Measurements from ENCODE around the gene CGRRF1. TPM values are rescaled to one million over a fixed set of nuclear protein-coding genes. Genes with fewer than 3 reads are reported as not detected.
A peak's percentile ranks its signal among the peaks of the same experiment; 100 is the strongest.

Gene CGRRF1, protein sequence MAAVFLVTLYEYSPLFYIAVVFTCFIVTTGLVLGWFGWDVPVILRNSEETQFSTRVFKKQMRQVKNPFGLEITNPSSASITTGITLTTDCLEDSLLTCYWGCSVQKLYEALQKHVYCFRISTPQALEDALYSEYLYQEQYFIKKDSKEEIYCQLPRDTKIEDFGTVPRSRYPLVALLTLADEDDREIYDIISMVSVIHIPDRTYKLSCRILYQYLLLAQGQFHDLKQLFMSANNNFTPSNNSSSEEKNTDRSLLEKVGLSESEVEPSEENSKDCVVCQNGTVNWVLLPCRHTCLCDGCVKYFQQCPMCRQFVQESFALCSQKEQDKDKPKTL
- 16.0 TPM for polyA plus RNA-seq
- long read RNA-seq, donor 1, partial matches to known transcripts, result 0 of 1 reads
- long read RNA-seq, donor 1, other reads (novel, unspliced or antisense), result 0 of 1 reads
- long read RNA-seq, donor 2, transcript CGRRF1-201 (6 exons, 2,057 nt), result major isoform, 6 of 6 reads
- long read RNA-seq, donor 2, partial matches to known transcripts, result 0 of 6 reads
- long read RNA-seq, donor 2, other reads (novel, unspliced or antisense), result 0 of 6 reads
- long read RNA-seq, donor 3, result 0 reads
- long read RNA-seq, donor 4, partial matches to known transcripts, result 0 of 1 reads
- long read RNA-seq, donor 4, other reads (novel, unspliced or antisense), result 0 of 1 reads
- long read RNA-seq, donor 5, transcript CGRRF1-201 (6 exons, 2,057 nt), result major isoform, 6 of 6 reads
- long read RNA-seq, donor 5, partial matches to known transcripts, result 0 of 6 reads
- long read RNA-seq, donor 5, other reads (novel, unspliced or antisense), result 0 of 6 reads
- long read RNA-seq, donor 6, transcript CGRRF1-201 (6 exons, 2,057 nt), result major isoform, 5 of 8 reads
- long read RNA-seq, donor 6, partial matches to known transcripts, result 0 of 8 reads
- long read RNA-seq, donor 6, other reads (novel, unspliced or antisense), result 0 of 8 reads
- long read RNA-seq, donor 7, transcript CGRRF1-201 (6 exons, 2,057 nt), result major isoform, 5 of 6 reads
- long read RNA-seq, donor 7, partial matches to known transcripts, result 0 of 6 reads
- long read RNA-seq, donor 7, other reads (novel, unspliced or antisense), result 0 of 6 reads
- long read RNA-seq, donor 8, transcript CGRRF1-201 (6 exons, 2,057 nt), result major isoform, 8 of 9 reads
- long read RNA-seq, donor 8, partial matches to known transcripts, result 0 of 9 reads
- long read RNA-seq, donor 8, other reads (novel, unspliced or antisense), result 0 of 9 reads
- long read RNA-seq, donor 9, transcript CGRRF1-201 (6 exons, 2,057 nt), result major isoform, 10 of 10 reads
- long read RNA-seq, donor 9, partial matches to known transcripts, result 0 of 10 reads
- long read RNA-seq, donor 9, other reads (novel, unspliced or antisense), result 0 of 10 reads
- long read RNA-seq, donor 10, transcript CGRRF1-201 (6 exons, 2,057 nt), result major isoform, 13 of 14 reads
- long read RNA-seq, donor 10, partial matches to known transcripts, result 0 of 14 reads
- long read RNA-seq, donor 10, other reads (novel, unspliced or antisense), result 0 of 14 reads
- long read RNA-seq, donor 11, transcript CGRRF1-201 (6 exons, 2,057 nt), result major isoform, 7 of 7 reads
- long read RNA-seq, donor 11, partial matches to known transcripts, result 0 of 7 reads
- long read RNA-seq, donor 11, other reads (novel, unspliced or antisense), result 0 of 7 reads

DNA sequence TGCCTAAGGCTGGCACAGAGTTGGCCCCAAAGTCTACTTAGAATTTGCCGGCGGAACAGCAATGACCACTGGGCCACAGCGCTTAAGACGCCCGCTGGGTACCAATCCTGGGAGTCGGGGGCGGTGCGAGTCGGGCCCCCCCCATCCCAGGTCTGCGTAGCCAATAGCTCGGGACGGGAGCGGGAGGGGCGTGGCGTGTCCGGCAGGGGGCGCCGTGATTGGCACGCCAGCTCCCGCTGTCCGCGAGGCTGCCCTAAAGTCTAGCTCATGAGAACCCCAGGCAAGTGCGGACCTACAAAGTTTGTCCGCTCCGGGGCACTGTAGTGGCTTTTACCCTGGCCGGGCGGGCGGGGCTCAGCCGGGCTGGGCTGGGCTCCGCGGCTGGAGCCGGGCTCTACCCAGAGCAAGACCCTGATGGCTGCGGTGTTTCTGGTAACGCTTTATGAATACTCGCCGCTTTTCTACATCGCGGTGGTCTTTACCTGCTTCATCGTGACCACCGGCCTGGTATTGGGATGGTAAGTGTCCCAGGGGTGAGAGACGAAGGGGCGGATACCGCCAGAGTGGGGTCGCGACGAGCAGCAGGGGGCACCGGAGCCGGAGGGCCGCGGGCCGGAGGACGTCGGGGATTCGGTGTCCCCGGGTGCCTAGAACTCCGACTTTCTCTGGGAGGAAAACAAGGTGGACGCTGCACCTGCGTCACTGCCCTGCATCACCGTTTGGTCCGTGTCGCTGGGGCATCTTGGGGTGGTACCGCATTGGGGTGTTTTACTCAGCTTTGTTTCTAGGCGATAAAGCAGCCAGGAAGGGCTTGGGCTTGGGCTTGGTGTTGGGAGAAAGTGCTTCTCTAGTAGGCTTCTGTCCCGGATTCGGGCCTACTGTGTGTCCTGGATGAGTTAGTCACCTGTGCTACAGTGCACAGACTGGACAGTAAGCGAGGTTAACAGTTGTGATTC is at the start of gene CGRRF1:
Gene CGRRF1, plus strand, starts transcription at position 361 of the 956 bp plus-strand sequence. Its CDS starts 54 bp downstream, at position 415.
- Histone ChIP-seq H3K27ac (ENCODE audit: low read length) (peak within 1 kb of the TSS; percentile 84), H3K4me3 (ENCODE audit: low read length) (peak within 1 kb of the TSS; percentile 99), H3K36me3 (ENCODE audit: control insufficient read depth, insufficient read depth, low read length) (no peaks in the 10 kb centered on the region), H3K4me1 (ENCODE audit: control insufficient read depth, insufficient read depth, low read length) (peaks cover 3% of the 10 kb centered on the region), H3K9me3 (ENCODE audit: control insufficient read depth, low read depth, low read length) (no peaks in the 10 kb centered on the region), H3K27me3 (ENCODE audit: control insufficient read depth, insufficient read depth, low read length) (no peaks in the 10 kb centered on the region)
- WGBS (ENCODE audit: insufficient coverage, low lambda C conversion rate), result no CpG with 5 or more reads among the region's 66 CpGs
- DNase-seq, result peak; percentile 97 to 98

DNA sequence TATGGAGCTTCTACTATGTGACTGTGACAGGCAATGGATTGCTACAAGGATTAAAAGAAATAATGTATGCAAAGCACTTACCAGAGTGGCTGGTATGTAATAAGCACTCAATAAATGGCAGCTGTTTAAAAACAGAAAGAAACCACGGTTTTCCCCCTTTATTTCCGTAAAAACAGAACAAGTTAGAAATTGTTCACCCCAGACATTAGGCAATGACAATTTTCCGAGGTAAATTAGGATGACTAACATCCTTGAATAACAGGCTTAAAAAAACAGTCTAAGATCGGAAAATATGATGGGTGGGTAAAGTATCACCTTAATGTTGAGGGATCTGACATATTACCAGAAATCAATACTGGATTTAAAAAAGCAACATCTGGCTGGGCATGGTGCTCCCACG is 47.7 kb upstream of the CGRRF1 start:
- H3K4me1 ChIP-seq (ENCODE audit: control insufficient read depth, insufficient read depth, low read length), result no peaks in the 10 kb centered on the region
- no peak overlapping the region for H3K27ac ChIP-seq (ENCODE audit: low read length)
- no peak overlapping the region for H3K4me3 ChIP-seq (ENCODE audit: low read length)
- no peak for DNase-seq
- H3K36me3 ChIP-seq (ENCODE audit: control insufficient read depth, insufficient read depth, low read length), result no peaks in the 10 kb centered on the region
- WGBS (ENCODE audit: insufficient coverage, low lambda C conversion rate), result 93% methylated on average over 2 of the region's 5 CpGs
- peaks cover 3% of the 10 kb centered on the region for H3K9me3 ChIP-seq (ENCODE audit: control insufficient read depth, low read depth, low read length)
- no peaks in the 10 kb centered on the region for H3K27me3 ChIP-seq (ENCODE audit: control insufficient read depth, insufficient read depth, low read length)

GRCh38 chr14:54465654-54466053 is 44.1 kb upstream of the CGRRF1 start:
- H3K4me3 ChIP-seq (ENCODE audit: low read length), result no peak overlapping the region
- H3K27ac ChIP-seq (ENCODE audit: low read length), result no peak overlapping the region
- 92% methylated on average over 3 of the region's 4 CpGs for WGBS (ENCODE audit: insufficient coverage, low lambda C conversion rate)
- no peaks in the 10 kb centered on the region for H3K4me1 ChIP-seq (ENCODE audit: control insufficient read depth, insufficient read depth, low read length)
- H3K36me3 ChIP-seq (ENCODE audit: control insufficient read depth, insufficient read depth, low read length), result no peaks in the 10 kb centered on the region
- peaks cover 3% of the 10 kb centered on the region for H3K9me3 ChIP-seq (ENCODE audit: control insufficient read depth, low read depth, low read length)
- H3K27me3 ChIP-seq (ENCODE audit: control insufficient read depth, insufficient read depth, low read length), result no peaks in the 10 kb centered on the region
- DNase-seq, result no peak

DNA sequence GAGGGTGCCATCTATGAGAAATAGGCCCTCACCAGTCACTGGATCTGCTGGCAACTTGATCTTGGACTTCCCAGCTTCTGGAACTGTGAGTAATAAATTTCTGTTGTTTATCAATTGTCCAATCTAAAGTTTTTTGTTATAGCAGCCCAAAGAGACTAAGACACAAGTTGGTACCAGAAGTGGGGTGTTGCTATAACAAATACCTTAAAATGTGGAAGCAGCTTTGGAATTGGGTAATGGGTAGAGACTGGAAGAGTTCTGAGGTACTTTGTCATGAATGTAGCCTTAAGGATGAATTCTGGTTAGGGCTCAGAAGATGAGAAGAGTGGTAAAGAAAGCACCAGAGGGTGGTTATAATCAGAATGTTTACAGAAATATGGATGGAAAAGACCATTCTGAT is 42.4 kb upstream of the CGRRF1 start:
- no peaks in the 10 kb centered on the region for H3K27me3 ChIP-seq (ENCODE audit: control insufficient read depth, insufficient read depth, low read length)

GRCh38 chr14:54470701-54471100 is 39.0 kb upstream of the CGRRF1 start:
- no CpG with 5 or more reads among the region's 4 CpGs for WGBS (ENCODE audit: insufficient coverage, low lambda C conversion rate)
- peaks cover 3% of the 10 kb centered on the region for H3K9me3 ChIP-seq (ENCODE audit: control insufficient read depth, low read depth, low read length)
- peak in 1 of 2 donors; percentile 39 for DNase-seq
- H3K27me3 ChIP-seq (ENCODE audit: control insufficient read depth, insufficient read depth, low read length), result no peaks in the 10 kb centered on the region
- H3K27ac ChIP-seq (ENCODE audit: low read length), result no peak overlapping the region
- H3K4me1 ChIP-seq (ENCODE audit: control insufficient read depth, insufficient read depth, low read length), result no peaks in the 10 kb centered on the region
- H3K36me3 ChIP-seq (ENCODE audit: control insufficient read depth, insufficient read depth, low read length), result peaks cover 2% of the 10 kb centered on the region
- H3K4me3 ChIP-seq (ENCODE audit: low read length), result no peak overlapping the region

More for the DNA sequence above, 42.4 kb upstream of the CGRRF1 start:
- peaks cover 3% of the 10 kb centered on the region for H3K9me3 ChIP-seq (ENCODE audit: control insufficient read depth, low read depth, low read length)
- H3K4me1 ChIP-seq (ENCODE audit: control insufficient read depth, insufficient read depth, low read length), result no peaks in the 10 kb centered on the region
- no peak for DNase-seq
- H3K27ac ChIP-seq (ENCODE audit: low read length), result no peak overlapping the region
- H3K36me3 ChIP-seq (ENCODE audit: control insufficient read depth, insufficient read depth, low read length), result no peaks in the 10 kb centered on the region
- H3K4me3 ChIP-seq (ENCODE audit: low read length), result no peak overlapping the region

DNA sequence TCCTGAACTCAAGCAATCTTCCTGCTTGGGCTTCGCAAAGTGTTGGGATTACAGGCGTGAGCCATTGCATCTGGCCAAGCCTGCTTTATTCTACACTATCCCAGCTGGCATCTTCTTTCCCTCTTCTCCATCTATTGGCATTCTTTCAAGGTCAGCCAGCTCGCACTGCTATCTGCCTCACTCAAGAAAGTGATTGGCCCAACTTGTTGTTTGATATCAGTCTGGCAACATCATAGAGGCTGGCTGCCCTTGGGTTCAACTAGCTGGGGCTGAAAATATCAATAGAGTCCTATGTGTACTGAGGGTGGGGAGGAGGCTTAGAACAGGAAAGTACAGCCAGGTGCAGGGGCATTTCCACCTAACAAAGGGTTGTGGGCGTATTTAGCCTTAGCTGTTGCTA is 38.1 kb upstream of the CGRRF1 start:
- H3K27me3 ChIP-seq (ENCODE audit: control insufficient read depth, insufficient read depth, low read length), result no peaks in the 10 kb centered on the region
- no peak for DNase-seq
- no peak overlapping the region for H3K4me3 ChIP-seq (ENCODE audit: low read length)
- peaks cover 6% of the 10 kb centered on the region for H3K36me3 ChIP-seq (ENCODE audit: control insufficient read depth, insufficient read depth, low read length)
- H3K27ac ChIP-seq (ENCODE audit: low read length), result no peak overlapping the region
- H3K9me3 ChIP-seq (ENCODE audit: control insufficient read depth, low read depth, low read length), result peaks cover 3% of the 10 kb centered on the region
- no CpG with 5 or more reads among the region's 4 CpGs for WGBS (ENCODE audit: insufficient coverage, low lambda C conversion rate)
- H3K4me1 ChIP-seq (ENCODE audit: control insufficient read depth, insufficient read depth, low read length), result no peaks in the 10 kb centered on the region

DNA sequence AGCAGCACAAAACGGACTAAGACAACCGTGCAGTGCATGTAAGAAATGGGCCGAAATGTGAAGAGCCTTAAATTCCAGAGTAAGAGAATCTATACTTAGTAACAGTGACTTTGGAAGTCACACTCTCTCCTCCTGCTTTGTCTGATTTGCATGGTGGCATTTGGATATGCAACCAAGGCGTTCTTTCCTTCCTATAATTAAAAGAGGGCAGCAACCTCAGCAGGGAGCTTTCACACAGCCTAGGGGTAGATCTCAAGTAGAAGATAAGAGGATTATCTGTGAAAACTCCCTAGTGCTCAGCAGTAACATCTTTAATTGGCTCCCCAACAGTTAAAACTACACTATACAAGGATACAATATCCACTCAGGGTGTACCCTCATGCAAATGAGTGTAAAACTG is 37.4 kb upstream of the CGRRF1 start:
- H3K27me3 ChIP-seq (ENCODE audit: control insufficient read depth, insufficient read depth, low read length), result no peaks in the 10 kb centered on the region
- no peaks in the 10 kb centered on the region for H3K4me1 ChIP-seq (ENCODE audit: control insufficient read depth, insufficient read depth, low read length)
- peaks cover 2% of the 10 kb centered on the region for H3K9me3 ChIP-seq (ENCODE audit: control insufficient read depth, low read depth, low read length)
- WGBS (ENCODE audit: insufficient coverage, low lambda C conversion rate), result 90% methylated on average over 2 of the region's 4 CpGs
- H3K36me3 ChIP-seq (ENCODE audit: control insufficient read depth, insufficient read depth, low read length), result peaks cover 6% of the 10 kb centered on the region
- H3K4me3 ChIP-seq (ENCODE audit: low read length), result no peak overlapping the region
- H3K27ac ChIP-seq (ENCODE audit: low read length), result no peak overlapping the region
- no peak for DNase-seq

DNA sequence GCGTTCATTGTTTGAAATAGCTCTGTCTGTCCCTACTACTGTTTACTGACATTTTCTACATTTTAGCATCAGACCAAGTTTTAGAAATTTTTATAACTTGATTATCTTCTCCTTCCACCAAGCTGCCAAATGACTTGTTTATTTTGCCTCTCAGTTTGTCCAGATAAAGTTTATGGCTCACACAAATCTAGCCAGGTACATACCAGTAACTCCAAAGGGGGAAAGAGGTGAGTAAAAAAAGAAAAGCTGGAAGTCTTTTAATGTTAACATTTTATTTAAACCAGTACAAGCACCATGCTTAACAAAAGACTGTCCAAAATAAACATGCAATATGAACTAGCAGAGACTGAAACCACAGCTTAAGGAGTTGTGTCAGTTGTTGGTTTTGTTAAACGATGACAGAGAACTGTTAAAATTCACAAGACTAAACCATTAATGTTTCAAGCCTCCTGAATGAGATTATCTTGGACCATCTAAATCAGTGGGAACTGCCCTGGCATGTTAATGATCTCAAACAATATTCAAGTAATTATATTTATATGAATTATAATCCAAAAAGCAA is 35.4 kb upstream of the CGRRF1 start:
- 43% methylated on average over 1 of the region's 2 CpGs for WGBS (ENCODE audit: insufficient coverage, low lambda C conversion rate)
- Histone ChIP-seq H3K27ac (ENCODE audit: low read length) (no peak overlapping the region), H3K4me3 (ENCODE audit: low read length) (no peak overlapping the region), H3K4me1 (ENCODE audit: control insufficient read depth, insufficient read depth, low read length) (no peaks in the 10 kb centered on the region), H3K36me3 (ENCODE audit: control insufficient read depth, insufficient read depth, low read length) (peaks cover 16% of the 10 kb centered on the region), H3K27me3 (ENCODE audit: control insufficient read depth, insufficient read depth, low read length) (no peaks in the 10 kb centered on the region), H3K9me3 (ENCODE audit: control insufficient read depth, low read depth, low read length) (no peaks in the 10 kb centered on the region)
- DNase-seq, result no peak
